ENCODE measurements around the gene NSD2. TPM values are rescaled to one million over a fixed set of nuclear protein-coding genes. Genes with fewer than 3 reads are reported as not detected.

NSD2 gene
- total RNA-seq, 3 donors from 2014 or later = 84.0 to 97.0 (median 91.0) TPM

DNA sequence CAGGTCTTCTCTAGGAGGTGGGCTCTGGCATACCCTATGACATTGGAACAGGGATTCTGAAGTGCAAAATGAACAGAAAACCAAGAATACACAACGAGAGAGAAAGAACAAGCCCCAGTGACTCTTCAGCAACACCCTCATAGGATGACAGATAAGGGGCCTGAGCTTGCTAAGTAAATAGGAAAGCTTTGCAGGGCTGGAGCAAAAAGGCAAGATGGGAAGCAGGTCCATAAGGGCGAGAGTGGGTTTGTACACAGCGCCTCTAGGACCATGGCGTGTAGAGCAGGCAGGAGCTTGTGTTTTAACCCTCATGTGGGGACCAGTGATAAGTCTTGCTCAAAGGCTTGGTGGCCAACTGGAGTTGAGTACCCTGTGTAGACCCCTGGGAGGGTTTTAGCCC lies 91.8 kb downstream of the NSD2 start:
- ATAC-seq (no peak), DNase-seq (no peak)
- Mint-ChIP-seq H3K36me3 (ENCODE audit: insufficient read depth) (peaks cover 59% of the 10 kb centered on the region), H3K9me3 (no peaks in the 10 kb centered on the region), H3K4me3 (no peak overlapping the region), H3K27me3 (ENCODE audit: low read depth) (no peaks in the 10 kb centered on the region), H3K4me1 (ENCODE audit: low read depth) (no peaks in the 10 kb centered on the region)

- ATAC-seq = no peak
- Mint-ChIP-seq H3K9me3 (no peaks in the 10 kb centered on the region), H3K4me1 (ENCODE audit: low read depth) (no peaks in the 10 kb centered on the region), H3K4me3 (no peak overlapping the region), H3K27me3 (ENCODE audit: low read depth) (no peaks in the 10 kb centered on the region), H3K36me3 (ENCODE audit: insufficient read depth) (peaks cover 52% of the 10 kb centered on the region)
- no peak for DNase-seq
These were observed 93.2 kb downstream of the NSD2 start for GRCh38 chr4:1964443-1964842.

GRCh38 chr4:1964971-1965370 lies 93.8 kb downstream of the NSD2 start:
- DNase-seq (no peak), ATAC-seq (no peak)
- Mint-ChIP-seq H3K36me3 (ENCODE audit: insufficient read depth) (peaks cover 53% of the 10 kb centered on the region), H3K9me3 (no peaks in the 10 kb centered on the region), H3K4me3 (no peak overlapping the region), H3K4me1 (ENCODE audit: low read depth) (no peaks in the 10 kb centered on the region), H3K27me3 (ENCODE audit: low read depth) (no peaks in the 10 kb centered on the region)

- H3K27me3 Mint-ChIP-seq (ENCODE audit: low read depth) = no peaks in the 10 kb centered on the region
- no peak overlapping the region for H3K4me3 Mint-ChIP-seq
- H3K9me3 Mint-ChIP-seq = no peaks in the 10 kb centered on the region
- ATAC-seq (no peak), DNase-seq (no peak)
- H3K36me3 Mint-ChIP-seq (ENCODE audit: insufficient read depth) = peaks cover 45% of the 10 kb centered on the region
- H3K4me1 Mint-ChIP-seq (ENCODE audit: low read depth) = no peaks in the 10 kb centered on the region
These were observed 96.4 kb downstream of the NSD2 start for GRCh38 chr4:1967512-1968149.

DNA sequence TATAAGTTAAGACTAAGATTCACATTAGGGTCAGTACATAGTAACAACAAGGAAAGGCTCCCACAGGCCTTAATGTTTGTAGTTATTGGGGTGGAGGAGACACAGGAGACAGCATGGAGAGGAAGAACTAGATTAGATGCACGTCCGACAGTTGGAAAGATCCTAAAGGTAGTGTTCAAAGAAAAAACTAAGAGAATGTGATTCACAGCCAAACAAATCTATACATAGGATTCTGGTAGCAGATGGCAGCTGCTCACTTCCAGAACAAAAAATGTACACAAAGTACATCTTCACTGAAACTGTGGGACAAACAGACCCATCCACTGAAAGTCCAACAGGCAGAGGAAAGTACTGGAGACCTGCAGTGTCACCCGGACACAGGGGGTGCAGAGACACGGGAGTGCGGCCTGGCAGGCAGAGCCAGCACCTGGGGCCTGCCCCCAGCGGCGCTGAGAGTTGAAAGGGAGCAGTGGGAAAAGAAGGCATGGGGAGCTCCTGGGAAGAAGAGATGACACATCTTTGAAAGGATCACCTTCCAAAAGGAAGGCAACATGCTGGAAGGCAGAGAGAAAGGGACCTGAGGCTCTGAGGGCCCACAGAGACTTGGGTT lies 97.6 kb downstream of the NSD2 start:
- no peak for DNase-seq
- Mint-ChIP-seq H3K4me1 (ENCODE audit: low read depth) (no peaks in the 10 kb centered on the region), H3K4me3 (no peak overlapping the region), H3K36me3 (ENCODE audit: insufficient read depth) (peaks cover 39% of the 10 kb centered on the region), H3K27me3 (ENCODE audit: low read depth) (no peaks in the 10 kb centered on the region), H3K9me3 (no peaks in the 10 kb centered on the region)
- ATAC-seq = no peak

DNA sequence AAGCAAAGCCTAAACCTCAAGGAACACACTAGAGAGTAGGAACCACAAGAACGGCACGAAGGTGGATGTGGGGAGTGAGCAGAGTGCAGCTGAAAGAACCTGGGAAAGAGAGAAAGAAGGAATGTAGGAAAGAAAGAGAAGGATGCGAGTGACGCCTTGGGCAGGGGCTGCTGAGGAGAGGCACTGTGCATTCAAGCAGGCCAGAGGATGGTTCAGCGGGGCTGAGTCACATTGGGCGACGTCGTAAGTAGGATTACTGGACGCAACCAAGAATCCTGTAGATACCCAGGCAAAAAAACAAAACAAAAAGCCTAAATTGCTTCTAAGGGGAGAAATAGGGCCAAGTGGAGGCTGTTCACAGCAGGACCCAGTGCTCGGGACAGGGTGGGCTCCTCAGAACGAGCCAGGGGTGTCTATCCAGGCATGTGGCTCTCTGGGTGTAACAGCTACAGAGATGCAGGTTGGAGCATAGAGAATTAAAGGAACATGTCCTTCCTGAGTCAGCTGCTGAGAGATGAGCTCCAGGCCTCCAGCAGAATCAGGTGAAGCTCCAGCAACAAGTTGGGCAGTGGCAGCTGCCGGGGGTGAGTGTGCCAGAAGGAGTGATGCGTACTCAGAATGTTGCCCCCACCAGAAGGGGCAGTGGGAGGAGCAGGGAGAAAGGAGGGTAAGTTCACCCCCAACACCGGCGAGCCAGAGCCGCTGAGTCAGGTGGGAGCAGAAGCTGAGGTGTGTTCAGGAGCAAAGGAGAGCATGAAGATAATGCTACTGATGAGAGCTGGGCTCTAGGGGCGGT lies 98.9 kb downstream of the NSD2 start:
- Mint-ChIP-seq H3K4me1 (ENCODE audit: low read depth) (no peaks in the 10 kb centered on the region), H3K36me3 (ENCODE audit: insufficient read depth) (peaks cover 31% of the 10 kb centered on the region), H3K9me3 (no peaks in the 10 kb centered on the region), H3K4me3 (no peak overlapping the region), H3K27me3 (ENCODE audit: low read depth) (no peaks in the 10 kb centered on the region)
- no peak for DNase-seq
- no peak for ATAC-seq

- H3K27me3 Mint-ChIP-seq (ENCODE audit: low read depth) = no peaks in the 10 kb centered on the region
- H3K36me3 Mint-ChIP-seq (ENCODE audit: insufficient read depth) = peaks cover 23% of the 10 kb centered on the region
- no peaks in the 10 kb centered on the region for H3K4me1 Mint-ChIP-seq (ENCODE audit: low read depth)
- H3K4me3 Mint-ChIP-seq = no peak overlapping the region
- ATAC-seq (no peak), DNase-seq (no peak)
- H3K9me3 Mint-ChIP-seq = no peaks in the 10 kb centered on the region
These were observed 99.7 kb downstream of the NSD2 start for GRCh38 chr4:1970926-1971325.

GRCh38 chr4:1971456-1972200 lies 100.4 kb downstream of the NSD2 start:
- H3K36me3 Mint-ChIP-seq (ENCODE audit: insufficient read depth) = peaks cover 25% of the 10 kb centered on the region
- no peak overlapping the region for H3K4me3 Mint-ChIP-seq

DNA sequence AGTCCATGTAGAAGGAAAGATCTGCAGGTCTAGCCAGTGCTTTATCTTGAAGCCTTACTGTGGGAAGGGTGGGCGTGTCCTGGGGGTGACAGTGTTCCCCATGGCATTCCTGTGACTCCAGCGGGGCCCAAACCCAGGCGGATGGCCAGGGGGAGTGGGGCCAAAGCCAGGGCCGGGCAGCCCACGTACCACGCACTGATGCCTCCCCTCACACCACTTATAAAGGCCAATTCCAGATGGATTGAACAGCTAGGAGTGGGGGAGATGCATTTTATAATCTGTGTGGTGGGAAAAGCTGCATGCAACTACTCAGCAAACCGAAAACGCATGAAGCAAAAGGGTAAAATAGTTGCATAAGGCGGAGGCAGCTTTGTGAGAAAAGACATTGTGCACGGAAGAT lies 101.2 kb downstream of the NSD2 start:
- no peak for DNase-seq
- no peaks in the 10 kb centered on the region for H3K4me1 Mint-ChIP-seq (ENCODE audit: low read depth)

More at GRCh38 chr4:1971456-1972200, 100.4 kb downstream of the NSD2 start:
- ATAC-seq = no peak
- Mint-ChIP-seq H3K27me3 (ENCODE audit: low read depth) (no peaks in the 10 kb centered on the region), H3K9me3 (no peaks in the 10 kb centered on the region), H3K4me1 (ENCODE audit: low read depth) (no peaks in the 10 kb centered on the region)
- no peak for DNase-seq

DNA sequence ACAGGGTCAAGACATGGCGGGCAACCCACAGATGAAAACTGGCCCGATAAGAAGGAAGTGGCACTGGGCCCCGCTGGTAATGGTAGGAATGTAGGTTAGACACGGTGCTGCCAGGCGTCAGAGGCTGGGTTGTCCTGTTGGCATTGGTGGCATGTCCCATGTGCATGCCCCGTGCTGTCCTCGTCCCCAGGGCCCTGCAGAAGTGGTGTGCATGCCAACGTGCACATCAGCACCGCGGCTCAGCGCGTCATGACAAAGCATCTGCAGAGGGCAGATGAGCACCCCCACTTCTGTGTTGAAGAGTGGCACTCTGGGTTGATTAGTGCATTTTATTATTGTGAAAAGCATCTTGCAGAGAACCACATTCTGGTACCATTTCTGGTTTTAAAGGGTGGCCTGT lies 102.0 kb downstream of the NSD2 start:
- Mint-ChIP-seq H3K4me1 (ENCODE audit: low read depth) (no peaks in the 10 kb centered on the region), H3K9me3 (no peaks in the 10 kb centered on the region), H3K36me3 (ENCODE audit: insufficient read depth) (peaks cover 26% of the 10 kb centered on the region), H3K27me3 (ENCODE audit: low read depth) (no peaks in the 10 kb centered on the region), H3K4me3 (no peak overlapping the region)
- no peak for DNase-seq
- no peak for ATAC-seq

More for the DNA sequence above, 101.2 kb downstream of the NSD2 start:
- no peak overlapping the region for H3K4me3 Mint-ChIP-seq
- peaks cover 25% of the 10 kb centered on the region for H3K36me3 Mint-ChIP-seq (ENCODE audit: insufficient read depth)
- no peak for ATAC-seq
- no peaks in the 10 kb centered on the region for H3K9me3 Mint-ChIP-seq
- no peaks in the 10 kb centered on the region for H3K27me3 Mint-ChIP-seq (ENCODE audit: low read depth)

GRCh38 chr4:1973661-1974060 lies 102.5 kb downstream of the NSD2 start:
- ATAC-seq = no peak
- no peaks in the 10 kb centered on the region for H3K27me3 Mint-ChIP-seq (ENCODE audit: low read depth)
- DNase-seq = no peak
- H3K36me3 Mint-ChIP-seq (ENCODE audit: insufficient read depth) = peaks cover 27% of the 10 kb centered on the region
- H3K4me1 Mint-ChIP-seq (ENCODE audit: low read depth) = no peaks in the 10 kb centered on the region
- no peaks in the 10 kb centered on the region for H3K9me3 Mint-ChIP-seq
- H3K4me3 Mint-ChIP-seq = no peak overlapping the region

GRCh38 chr4:1974840-1975239 lies 103.6 kb downstream of the NSD2 start:
- Mint-ChIP-seq H3K4me3 (no peak overlapping the region), H3K9me3 (no peaks in the 10 kb centered on the region), H3K27me3 (ENCODE audit: low read depth) (no peaks in the 10 kb centered on the region), H3K4me1 (ENCODE audit: low read depth) (no peaks in the 10 kb centered on the region), H3K36me3 (ENCODE audit: insufficient read depth) (peaks cover 28% of the 10 kb centered on the region)
- no peak for DNase-seq
- no peak for ATAC-seq

- Mint-ChIP-seq H3K4me1 (ENCODE audit: low read depth) (no peaks in the 10 kb centered on the region), H3K9me3 (no peaks in the 10 kb centered on the region), H3K36me3 (ENCODE audit: insufficient read depth) (peaks cover 22% of the 10 kb centered on the region), H3K4me3 (no peak overlapping the region), H3K27me3 (ENCODE audit: low read depth) (no peaks in the 10 kb centered on the region)
- DNase-seq (no peak), ATAC-seq (no peak)
These were observed 104.2 kb downstream of the NSD2 start for GRCh38 chr4:1975391-1975801.

DNA sequence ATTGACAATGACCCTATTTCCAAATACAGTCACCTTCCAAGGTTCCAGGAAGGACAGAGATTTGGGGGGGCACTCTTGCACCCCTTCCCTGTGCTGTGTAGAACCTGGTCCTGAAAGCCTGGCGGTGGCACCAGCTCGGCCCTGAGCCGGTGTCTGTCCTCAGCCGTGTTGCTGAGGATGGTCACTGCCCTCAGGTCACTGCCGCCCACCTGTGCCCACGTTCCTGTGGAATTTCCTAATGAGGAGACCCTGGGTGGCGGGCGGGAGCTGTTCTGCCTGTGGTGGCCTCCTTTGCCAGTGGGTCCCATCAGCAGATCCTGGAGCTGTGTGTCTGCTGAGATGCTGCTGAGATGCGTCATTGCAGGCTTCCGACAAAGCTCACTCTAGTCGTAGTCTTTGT lies 104.7 kb downstream of the NSD2 start:
- H3K4me1 Mint-ChIP-seq (ENCODE audit: low read depth) = no peaks in the 10 kb centered on the region
- no peaks in the 10 kb centered on the region for H3K27me3 Mint-ChIP-seq (ENCODE audit: low read depth)
- no peak overlapping the region for H3K4me3 Mint-ChIP-seq
- H3K9me3 Mint-ChIP-seq = no peaks in the 10 kb centered on the region
- peaks cover 21% of the 10 kb centered on the region for H3K36me3 Mint-ChIP-seq (ENCODE audit: insufficient read depth)
- DNase-seq = no peak
- no peak for ATAC-seq
